Liver (tissue), 3 donors: ENCODE measurements around the gene CELF2.

Source experiments
- CTCF ChIP-seq: fragments of 150-350 bp; IDR thresholded peaks from 2 replicates; pipeline ENCODE4 v1.5.1; 2017; ENCODE audit warnings: improper control_type of control experiment, low read depth, low read length; ENCODE audit not compliant: missing input control
- EGR1 ChIP-seq, 2 donors: IDR thresholded peaks; 2 replicates each; pipeline ENCODE4 v1.6.1; 2016 to 2018; ENCODE audit warnings: antibody characterized with exemption in 2 of 2, low read depth in 2 of 2
- HNF4G ChIP-seq: IDR thresholded peaks from 2 replicates; pipeline ENCODE4 v1.6.1; 2016; ENCODE audit warnings: antibody characterized with exemption
- MAX ChIP-seq: IDR thresholded peaks from 2 replicates; pipeline ENCODE4 v1.6.1; 2016; ENCODE audit warnings: antibody characterized with exemption
- ZBTB33 ChIP-seq: IDR thresholded peaks from 2 replicates; pipeline ENCODE4 v1.6.1; 2016; ENCODE audit warnings: antibody characterized with exemption
- donor health status: healthy.
- donor health status: healthy.

GRCh38 chr10:11377267-11377666, 359.6 kb downstream of the CELF2 start:
- TF ChIP-seq HNF4G (no peak), CTCF (no peak), EGR1 (IDR thresholded peaks at IDR 0.05; ENCODE audit: low read depth in 2 of 2) (no peak), MAX (no peak), ZBTB33 (no peak)
